Right cardiac atrium (tissue), 5 donors: Measurements from ENCODE around the gene KLKB1. TPM values are rescaled to one million over a fixed set of nuclear protein-coding genes. Genes with fewer than 3 reads are reported as not detected.
A peak's percentile ranks its signal among the peaks of the same experiment; 100 is the strongest.

Source experiments
- ATAC-seq, 2 donors: fragments of 200-7000 bp; cut with Tn5 transposase; one replicate each; pipeline versions ENCODE4 v1.8.0 to v1.9.1; 2020; ENCODE audit warnings: moderate library complexity in 2 of 2, mild to moderate bottlenecking in 1 of 2
- DNase-seq, 3 donors: peaks; one replicate each; pipeline ENCODE4 v3.0.0-alpha.2; 2020
- H3K27ac ChIP-seq: one replicate; pipeline ENCODE4 v1.5.1; 2013; ENCODE audit warnings: mild to moderate bottlenecking, low read length, control low read depth, moderate library complexity
- H3K27me3 ChIP-seq: one replicate; pipeline ENCODE4 v1.6.1; 2013; ENCODE audit not compliant: control insufficient read depth, insufficient read depth
- H3K4me1 ChIP-seq: one replicate; pipeline ENCODE4 v1.6.1; 2013; ENCODE audit warnings: low read length; ENCODE audit not compliant: control insufficient read depth, insufficient read depth
- H3K4me3 ChIP-seq: one replicate; pipeline ENCODE4 v1.5.1; 2013; ENCODE audit warnings: low read length, control low read depth
- H3K9me3 ChIP-seq: one replicate; pipeline ENCODE4 v1.6.1; 2013; ENCODE audit warnings: low read length; ENCODE audit not compliant: control insufficient read depth
- WGBS: extraction: QIAGEN DNeasy Blood & Tissue Kit; methylation state at CpG from one replicate; pipeline ENCODE4 v1.1.7; 2013; 5-methylcytosine and 5-hydroxymethylcytosine counted together
- intact Hi-C, 4 donors: fragments of 100-400 bp; cut with DNase I; formaldehyde crosslinking; loops; one replicate each; pipeline versions ENCODE4 v1.11.0 to v1.14.0; 2022 to 2023
- long read RNA-seq, 4 donors: library from polyadenylated mRNA; unstranded; transcript quantifications; one replicate each; pipeline ENCODE4 v2.0.0, GENCODE V29; 2020 to 2021
- polyA plus RNA-seq: library from polyadenylated mRNA; stranded (reverse); fragments of 200-250 nt; gene quantifications from one replicate; pipeline ENCODE4 v1.2.3, GENCODE V29; 2013
- total RNA-seq, 4 donors: library from RNA; stranded (reverse); fragmentation: NEBNext Ultra II Directional; extraction: Animal tissue kit (Norgen Biotek cat#: 25700); gene quantifications; one replicate each; pipeline ENCODE4 v1.2.1, GENCODE V29; 2021
- donor health status: healthy with polysubstance abuse.
- donor health status: DM: no; HTN: yes; CAD: no.
- donor health status: DM: no; HTN: no; CAD: no.
- donor health status: DM: no; HTN: yes; CAD: no; lungs with severe emphysema.
- donor health status: DM: yes; HTN: yes; CAD: no.

The KLKB1 gene
- total RNA-seq (1 to 10 TPM in 2 of 4 donors, under 1 TPM in 2; 0.56 to 1.7 (median 1.3) TPM), polyA plus RNA-seq (0.93 TPM)
- long read RNA-seq, donor 1, partial matches to known transcripts, result 0 of 4 reads
- long read RNA-seq, donor 1, other reads (novel, unspliced or antisense), result 4 of 4 reads
- long read RNA-seq, donor 2, partial matches to known transcripts, result 0 of 1 reads
- long read RNA-seq, donor 2, other reads (novel, unspliced or antisense), result 1 of 1 reads
- long read RNA-seq, donor 3, partial matches to known transcripts, result 0 of 1 reads
- long read RNA-seq, donor 3, other reads (novel, unspliced or antisense), result 1 of 1 reads
- long read RNA-seq, donor 4, result 0 reads

DNA sequence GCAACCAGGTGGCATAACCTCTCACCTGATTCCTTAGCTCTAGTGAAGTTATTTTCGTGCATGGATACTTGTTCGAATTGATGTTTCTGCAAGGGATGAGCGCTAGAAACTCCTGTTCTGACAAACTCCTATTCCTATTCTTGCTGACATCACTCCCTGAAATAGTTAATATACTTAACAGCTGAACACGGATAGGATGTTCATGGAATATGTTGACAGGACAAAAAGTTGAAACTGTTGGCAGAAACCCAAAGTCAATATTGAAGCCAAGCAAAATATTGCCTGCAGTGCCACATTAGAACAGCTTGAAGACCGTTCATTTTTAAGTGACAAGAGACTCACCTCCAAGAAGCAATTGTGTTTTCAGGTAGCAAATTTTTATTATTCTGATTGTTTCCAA is at the start of gene KLKB1:
KLKB1 (plus strand) TSS at position 287 of the 400 bp plus-strand sequence. CDS start 689 bp downstream, outside the sequence.
- intact Hi-C loops, result no loop called here
- H3K4me3 ChIP-seq, result peak within 1 kb of the TSS; percentile 31
- DNase-seq, result no peak
- no peaks in the 10 kb centered on the region for H3K27me3 ChIP-seq
- no peaks in the 10 kb centered on the region for H3K4me1 ChIP-seq
- no peak within 1 kb of the TSS for H3K27ac ChIP-seq
- WGBS, result 59% methylated on average over 5 of the region's 5 CpGs
- no peaks in the 10 kb centered on the region for H3K9me3 ChIP-seq
- ATAC-seq, result no peak

DNA sequence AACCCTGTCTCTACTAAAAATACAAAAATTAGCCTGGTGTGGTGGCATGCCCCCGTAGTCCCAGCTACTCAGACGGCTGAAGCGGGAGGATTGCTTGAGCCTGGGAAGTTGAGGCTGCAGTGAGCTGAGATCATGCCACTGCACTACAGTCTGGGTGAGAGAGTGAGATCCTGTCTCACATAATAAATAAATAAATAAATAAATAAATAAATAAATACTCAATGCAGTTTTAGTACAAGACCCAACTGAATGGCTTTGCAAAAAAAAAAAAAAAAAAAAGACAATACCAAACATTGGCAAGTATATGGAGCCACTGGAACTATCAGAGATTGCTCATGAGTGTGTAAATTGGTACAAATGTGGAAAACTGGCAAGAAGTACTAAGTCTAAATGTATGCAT is 39.2 kb upstream of the KLKB1 start:
- no peak overlapping the region for H3K27ac ChIP-seq
- no peaks in the 10 kb centered on the region for H3K4me1 ChIP-seq
- ATAC-seq, result no peak
- intact Hi-C loops, result no loop called here
- no peak overlapping the region for H3K4me3 ChIP-seq
- 79% methylated on average over 3 of the region's 3 CpGs for WGBS
- no peaks in the 10 kb centered on the region for H3K9me3 ChIP-seq
- H3K27me3 ChIP-seq, result no peaks in the 10 kb centered on the region
- DNase-seq, result no peak

DNA sequence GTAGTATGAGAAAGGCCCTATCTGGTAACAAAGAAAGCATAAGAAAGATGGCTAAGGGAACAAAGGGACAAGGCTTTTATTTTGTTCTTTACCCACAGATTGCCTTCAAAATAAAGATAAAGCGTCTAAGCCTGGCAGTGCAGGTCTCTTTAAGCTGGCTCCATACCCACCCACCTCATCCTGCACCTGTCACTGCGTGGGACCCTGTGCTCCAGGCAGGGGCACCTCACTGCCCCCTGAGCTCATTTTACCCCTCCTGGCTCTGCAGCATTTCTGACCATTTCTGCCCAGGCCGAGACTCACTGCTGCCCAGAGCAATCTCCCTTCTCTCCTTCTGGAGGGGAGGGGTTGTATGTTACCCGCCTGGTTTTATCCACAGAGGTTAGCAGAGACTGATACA is 37.7 kb upstream of the KLKB1 start:
- ATAC-seq, result no peak
- WGBS, result 57% methylated on average over 4 of the region's 4 CpGs
- Histone ChIP-seq H3K4me1 (peaks cover 3% of the 10 kb centered on the region), H3K9me3 (no peaks in the 10 kb centered on the region), H3K27ac (peak overlapping the region; percentile 59), H3K27me3 (no peaks in the 10 kb centered on the region), H3K4me3 (no peak overlapping the region)
- intact Hi-C loops, result no loop called here
- no peak for DNase-seq

DNA sequence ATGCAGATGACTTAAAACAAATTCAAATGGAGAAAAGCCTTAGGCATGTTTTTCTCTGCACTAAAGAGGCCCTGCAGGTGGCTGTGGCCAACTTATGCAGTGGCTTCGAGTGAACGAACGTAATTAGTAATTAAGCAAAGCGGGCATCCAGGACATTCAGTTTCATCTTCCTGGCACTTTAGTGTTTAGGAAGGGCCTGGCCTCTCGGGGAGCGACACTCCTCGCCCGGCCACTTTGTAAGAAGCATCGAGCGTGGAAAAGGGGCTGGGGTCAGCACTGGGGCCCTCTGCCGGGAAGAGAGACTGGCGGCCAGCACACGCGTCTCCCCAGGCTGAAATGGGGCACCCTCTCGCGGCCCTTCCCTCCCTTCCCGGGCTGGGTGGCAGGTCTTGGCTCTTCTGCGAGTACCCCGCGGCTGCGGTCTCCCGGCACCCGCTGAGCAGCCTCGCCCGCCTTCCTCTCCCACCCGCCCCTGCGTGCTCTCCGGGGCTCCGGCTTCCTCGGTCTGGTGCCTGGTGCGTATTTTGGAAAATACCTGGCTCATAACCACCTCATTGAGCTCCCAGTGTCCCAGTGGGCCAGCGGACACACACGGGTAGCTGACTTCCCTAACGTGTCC is 36.6 kb upstream of the KLKB1 start:
- H3K4me3 ChIP-seq, result peak overlapping the region; percentile 71
- ATAC-seq, result peak; percentile 68
- H3K4me1 ChIP-seq, result peaks cover 3% of the 10 kb centered on the region
- H3K27ac ChIP-seq, result peak overlapping the region; percentile 78
- no peaks in the 10 kb centered on the region for H3K27me3 ChIP-seq
- intact Hi-C loops, result no loop called here
- under 1% methylated on average over 34 of the region's 34 CpGs for WGBS
- peak in 1 of 3 donors; percentile 77 for DNase-seq
- no peaks in the 10 kb centered on the region for H3K9me3 ChIP-seq

DNA sequence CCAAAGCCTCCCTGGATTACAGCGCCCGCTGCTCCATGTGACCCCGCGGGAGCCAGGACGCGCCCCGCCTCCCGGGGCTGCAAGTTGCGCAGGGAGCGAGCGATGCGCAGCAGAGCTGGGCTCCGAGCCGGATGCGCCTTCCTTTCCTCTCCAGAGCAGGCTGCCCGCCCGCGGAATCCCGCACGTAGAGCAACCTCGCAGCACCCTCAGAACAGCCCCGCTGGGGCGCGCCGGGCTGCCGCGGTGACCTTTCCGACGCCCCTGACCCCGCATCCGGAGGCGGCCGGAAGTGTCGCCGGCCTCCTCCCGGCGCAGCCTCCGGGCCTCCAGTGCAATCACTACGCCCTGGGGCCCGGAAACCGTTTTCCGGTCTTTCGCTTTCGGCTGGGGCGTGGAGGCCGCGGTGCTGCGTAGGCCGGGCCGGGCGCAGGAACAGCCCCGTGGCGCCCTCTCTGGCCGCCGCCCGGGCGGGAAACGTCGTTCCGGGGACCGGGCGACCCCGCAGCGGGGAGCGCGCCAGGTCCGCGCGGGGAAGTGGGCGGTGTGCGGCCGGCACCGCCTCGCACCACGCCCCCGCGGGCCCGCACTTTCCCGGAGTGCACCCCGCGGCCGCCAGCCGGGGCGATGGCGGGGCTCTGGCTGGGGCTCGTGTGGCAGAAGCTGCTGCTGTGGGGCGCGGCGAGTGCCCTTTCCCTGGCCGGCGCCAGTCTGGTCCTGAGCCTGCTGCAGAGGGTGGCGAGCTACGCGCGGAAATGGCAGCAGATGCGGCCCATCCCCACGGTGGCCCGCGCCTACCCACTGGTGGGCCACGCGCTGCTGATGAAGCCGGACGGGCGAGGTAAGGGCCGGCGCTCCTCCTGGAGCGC is 35.9 kb upstream of the KLKB1 start, which contains the start of gene CYP4V2:
CYP4V2 (plus strand) TSS at position 368 of the 866 bp plus-strand sequence; CDS start at position 625, 257 bp downstream.
- Histone ChIP-seq H3K27ac (peak within 1 kb of the TSS; percentile 78), H3K4me1 (peaks cover 3% of the 10 kb centered on the region), H3K9me3 (no peaks in the 10 kb centered on the region), H3K27me3 (no peaks in the 10 kb centered on the region), H3K4me3 (peak within 1 kb of the TSS; percentile 71)
- intact Hi-C loops, result no loop called here
- peak; percentile 84 to 94 (median 93) for DNase-seq
- peak; percentile 91 to 92 for ATAC-seq
- WGBS, result under 1% methylated on average over 107 of the region's 107 CpGs

DNA sequence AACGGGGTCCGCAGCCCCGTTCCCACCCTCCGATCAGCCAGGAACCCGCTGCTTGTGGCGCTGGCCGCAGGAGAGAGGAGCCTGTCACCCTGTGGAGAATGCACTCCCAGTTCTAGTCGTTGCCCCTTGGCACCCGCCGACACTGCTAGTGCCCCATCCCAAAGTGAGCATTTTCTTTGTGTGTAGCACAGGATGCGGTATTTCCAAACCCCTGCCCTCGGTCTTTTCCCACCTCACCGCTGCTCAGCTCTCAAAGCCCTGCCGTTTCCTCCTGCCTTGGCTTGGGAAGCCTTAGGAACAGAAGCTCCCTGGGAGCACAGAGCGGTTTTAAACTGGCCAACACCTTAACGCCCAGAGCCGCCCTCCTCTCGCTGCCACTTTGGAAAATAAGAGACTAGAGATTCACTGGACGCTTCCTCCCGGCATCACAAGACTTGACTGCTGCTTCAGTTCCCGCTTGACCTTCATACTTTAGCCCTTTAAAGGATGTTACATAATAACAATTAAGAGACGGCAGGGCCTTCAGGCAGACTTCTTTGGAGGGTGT is 35.2 kb upstream of the KLKB1 start:
- no peaks in the 10 kb centered on the region for H3K9me3 ChIP-seq
- no peaks in the 10 kb centered on the region for H3K27me3 ChIP-seq
- intact Hi-C loops, result no loop called here
- peak overlapping the region; percentile 78 for H3K27ac ChIP-seq
- ATAC-seq (peak; percentile 18 to 40), DNase-seq (peak; percentile 42 to 78 (median 63))
- WGBS, result under 1% methylated on average over 22 of the region's 22 CpGs
- H3K4me3 ChIP-seq, result peak overlapping the region; percentile 71
- peaks cover 3% of the 10 kb centered on the region for H3K4me1 ChIP-seq

DNA sequence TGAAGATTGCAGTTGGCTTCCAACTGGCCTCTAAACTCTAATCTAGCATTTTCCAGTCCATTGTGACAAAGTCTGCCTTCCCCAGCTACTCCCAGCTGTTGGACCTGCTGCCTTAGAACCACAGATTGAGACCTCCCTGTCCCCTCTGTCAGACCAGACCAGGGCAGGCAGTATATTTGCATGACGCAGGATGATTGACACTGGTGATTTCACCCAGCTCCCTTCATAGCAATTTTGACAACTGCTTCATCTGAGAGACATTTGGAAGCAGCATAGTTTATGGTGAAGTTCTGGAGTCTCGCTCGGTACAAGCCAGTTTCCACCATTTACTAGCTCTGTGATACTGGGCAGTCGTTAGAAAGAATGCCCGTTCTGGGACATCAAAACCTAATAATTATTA is 33.5 kb upstream of the KLKB1 start:
- intact Hi-C loops, result no loop called here

DNA sequence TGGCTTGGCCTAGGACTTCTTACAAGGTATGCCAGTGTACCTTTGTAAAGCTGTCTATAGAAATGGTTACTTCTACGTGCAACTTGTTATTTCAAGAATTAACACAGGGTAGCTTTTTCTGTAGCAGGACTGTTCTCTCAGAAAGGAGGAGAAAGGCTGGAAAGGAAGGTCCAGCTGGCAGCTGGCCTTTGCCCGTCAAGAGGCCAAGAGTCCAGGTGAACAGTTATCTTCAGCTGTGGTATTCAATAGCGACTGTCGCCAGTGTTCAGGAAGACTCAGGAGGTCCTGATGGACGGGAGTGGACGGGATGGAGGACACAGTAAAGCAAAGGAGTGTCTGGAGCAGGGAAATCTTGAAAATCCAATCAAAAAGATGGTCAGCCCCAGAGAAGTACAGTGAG is 31.2 kb upstream of the KLKB1 start:
- 98% methylated on average over 6 of the region's 6 CpGs for WGBS
- H3K9me3 ChIP-seq, result no peaks in the 10 kb centered on the region
- no peak overlapping the region for H3K4me3 ChIP-seq
- ATAC-seq (no peak), DNase-seq (no peak)
- intact Hi-C loops, result no loop called here
- no peaks in the 10 kb centered on the region for H3K27me3 ChIP-seq
- no peak overlapping the region for H3K27ac ChIP-seq
- peaks cover 3% of the 10 kb centered on the region for H3K4me1 ChIP-seq

More for the DNA sequence above, 33.5 kb upstream of the KLKB1 start:
- Histone ChIP-seq H3K4me3 (no peak overlapping the region), H3K27me3 (no peaks in the 10 kb centered on the region), H3K4me1 (peaks cover 3% of the 10 kb centered on the region), H3K27ac (peak overlapping the region; percentile 43), H3K9me3 (no peaks in the 10 kb centered on the region)
- 95% methylated on average over 5 of the region's 5 CpGs for WGBS
- ATAC-seq (no peak), DNase-seq (no peak)

DNA sequence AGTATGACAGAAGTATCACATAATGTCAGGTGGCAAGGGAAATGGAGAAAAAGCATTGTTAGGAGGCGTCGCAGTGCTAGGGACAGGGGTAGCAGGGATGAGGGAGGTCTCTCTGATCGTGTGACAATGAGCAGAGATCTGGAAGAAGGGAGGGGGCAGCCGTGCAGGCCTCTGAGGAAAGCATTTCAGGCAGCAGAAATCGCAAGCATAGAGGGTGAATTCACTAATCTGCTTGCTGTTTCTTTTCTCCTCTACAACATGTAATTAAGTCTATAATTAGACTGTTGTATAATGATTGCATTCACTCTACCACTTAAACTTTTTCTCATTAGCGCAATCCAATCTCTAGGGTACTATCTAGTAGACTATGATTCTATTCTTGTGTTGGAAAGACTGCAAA is 26.8 kb upstream of the KLKB1 start:
- H3K4me3 ChIP-seq, result no peak overlapping the region
- peak; percentile 18 to 38 for ATAC-seq
- no peak for DNase-seq
- H3K9me3 ChIP-seq, result no peaks in the 10 kb centered on the region
- 48% methylated on average over 6 of the region's 6 CpGs for WGBS
- peak overlapping the region; percentile 83 for H3K27ac ChIP-seq
- intact Hi-C loops, result no loop called here
- H3K4me1 ChIP-seq, result peaks cover 4% of the 10 kb centered on the region
- H3K27me3 ChIP-seq, result no peaks in the 10 kb centered on the region

DNA sequence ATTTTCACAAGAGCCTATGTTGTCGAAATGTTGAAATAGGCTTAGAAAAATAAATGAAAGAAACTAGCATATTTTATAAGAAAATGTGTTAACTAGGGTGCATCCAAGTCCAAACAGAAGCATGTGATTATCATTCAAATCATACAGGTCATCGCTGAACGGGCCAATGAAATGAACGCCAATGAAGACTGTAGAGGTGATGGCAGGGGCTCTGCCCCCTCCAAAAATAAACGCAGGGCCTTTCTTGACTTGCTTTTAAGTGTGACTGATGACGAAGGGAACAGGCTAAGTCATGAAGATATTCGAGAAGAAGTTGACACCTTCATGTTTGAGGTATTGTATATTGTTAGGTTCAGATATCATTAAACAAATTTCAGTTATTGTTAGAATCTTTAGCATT is 26.3 kb upstream of the KLKB1 start:
- Histone ChIP-seq H3K4me1 (peaks cover 4% of the 10 kb centered on the region), H3K4me3 (no peak overlapping the region), H3K9me3 (no peaks in the 10 kb centered on the region), H3K27ac (peak overlapping the region; percentile 24), H3K27me3 (no peaks in the 10 kb centered on the region)
- intact Hi-C loops, result no loop called here
- ATAC-seq (peak in 1 of 2 donors; percentile 49), DNase-seq (no peak)
- 58% methylated on average over 7 of the region's 7 CpGs for WGBS
